VCaP (cell line): Measurements from ENCODE around the gene NAV2.

Source experiments
- H3K27ac ChIP-seq: fragments of 450-650 bp; 2 replicates; pipeline ENCODE4 v1.5.1; 2017
- CTCF ChIP-seq: fragments of 450-650 bp; conservative IDR thresholded peaks from 2 replicates; pipeline ENCODE4 v1.5.1; 2017; ENCODE audit warnings: mild to moderate bottlenecking, moderate library complexity

The NAV2 gene

GRCh38 chr11:19933801-19934488 lies 221.3 kb downstream of the NAV2 start:
- no peak overlapping the region for H3K27ac ChIP-seq
- no peak for TF ChIP-seq CTCF

GRCh38 chr11:19934828-19935259 lies 222.2 kb downstream of the NAV2 start:
- H3K27ac ChIP-seq = no peak overlapping the region
- TF ChIP-seq CTCF = no peak

GRCh38 chr11:19935507-19935906 lies 222.9 kb downstream of the NAV2 start:
- no peak overlapping the region for H3K27ac ChIP-seq
- TF ChIP-seq CTCF = no peak

GRCh38 chr11:19936461-19936860 lies 223.8 kb downstream of the NAV2 start:
- TF ChIP-seq CTCF = no peak
- no peak overlapping the region for H3K27ac ChIP-seq

GRCh38 chr11:19938169-19938856 lies 225.7 kb downstream of the NAV2 start:
- peak; percentile 81 for TF ChIP-seq CTCF
- H3K27ac ChIP-seq = no peak overlapping the region

- no peak for TF ChIP-seq CTCF
- no peak overlapping the region for H3K27ac ChIP-seq
Observed at GRCh38 chr11:19938866-19939265, 226.2 kb downstream of the NAV2 start.

- H3K27ac ChIP-seq = no peak overlapping the region
- no peak for TF ChIP-seq CTCF
Observed at GRCh38 chr11:19939415-19939929, 226.8 kb downstream of the NAV2 start.
